DOHH2 (cell line): ENCODE results near the gene RGS9.

Experiments
- EZH2phosphoT487 ChIP-seq: fragments of 200-600 bp; sonication (generic); IDR thresholded peaks from 2 replicates; pipeline ENCODE4 v1.6.1; 2017; ENCODE audit warnings: borderline replicate concordance, mild to moderate bottlenecking, antibody characterized with exemption, low read length, moderate library complexity, mixed read lengths
- TF ChIP-seq, protein P1 (sequence below): fragments of 200-600 bp; sonication (generic); IDR thresholded peaks from one replicate; pipeline ENCODE4 v1.5.1; 2014; ENCODE audit warnings: antibody characterized with exemption, mild to moderate bottlenecking, low read depth, low read length; ENCODE audit not compliant: poor library complexity, severe bottlenecking

DNA sequence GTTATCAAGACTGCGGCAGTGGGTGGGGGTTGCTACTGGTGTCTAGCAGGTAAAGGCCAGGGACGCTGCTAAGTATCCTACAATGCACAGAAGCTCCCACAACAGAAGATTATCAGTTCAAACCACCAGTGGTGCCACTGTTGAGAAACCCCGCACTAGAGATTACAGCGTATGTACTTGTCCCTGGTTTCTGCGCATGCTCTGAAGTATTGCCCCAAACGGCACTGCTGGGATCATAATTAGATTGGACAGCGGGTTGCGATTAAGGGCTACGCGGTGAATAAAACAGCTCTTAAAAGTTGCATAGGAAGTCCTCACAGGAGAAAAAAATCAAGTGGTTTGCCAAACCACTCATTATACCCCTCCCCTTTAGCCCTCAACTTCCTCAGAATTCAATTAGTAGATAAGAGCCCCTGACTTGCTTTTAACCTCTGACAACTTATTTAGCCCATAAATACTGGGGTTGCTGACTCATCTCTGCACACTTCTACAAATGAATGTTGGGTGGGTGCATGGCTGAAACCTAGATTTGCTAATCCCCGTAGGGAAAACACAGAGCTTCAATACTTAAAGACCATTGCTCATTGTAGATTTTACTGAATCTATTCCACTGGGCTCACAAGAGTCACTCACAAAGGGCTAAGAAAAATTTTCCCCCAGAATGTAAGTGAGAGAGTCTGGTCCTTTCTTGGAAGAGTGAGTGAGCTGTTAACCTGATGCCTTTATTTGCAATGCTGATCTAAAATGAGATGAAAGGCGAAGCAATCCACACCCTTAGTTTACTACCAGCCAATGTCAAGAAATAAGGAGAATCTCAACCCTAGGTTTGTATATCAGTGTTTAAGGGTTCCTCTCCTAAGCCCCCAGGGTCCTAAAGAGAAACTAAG is 91.8 kb downstream of the RGS9 start:
- TF ChIP-seq, protein P1, sequence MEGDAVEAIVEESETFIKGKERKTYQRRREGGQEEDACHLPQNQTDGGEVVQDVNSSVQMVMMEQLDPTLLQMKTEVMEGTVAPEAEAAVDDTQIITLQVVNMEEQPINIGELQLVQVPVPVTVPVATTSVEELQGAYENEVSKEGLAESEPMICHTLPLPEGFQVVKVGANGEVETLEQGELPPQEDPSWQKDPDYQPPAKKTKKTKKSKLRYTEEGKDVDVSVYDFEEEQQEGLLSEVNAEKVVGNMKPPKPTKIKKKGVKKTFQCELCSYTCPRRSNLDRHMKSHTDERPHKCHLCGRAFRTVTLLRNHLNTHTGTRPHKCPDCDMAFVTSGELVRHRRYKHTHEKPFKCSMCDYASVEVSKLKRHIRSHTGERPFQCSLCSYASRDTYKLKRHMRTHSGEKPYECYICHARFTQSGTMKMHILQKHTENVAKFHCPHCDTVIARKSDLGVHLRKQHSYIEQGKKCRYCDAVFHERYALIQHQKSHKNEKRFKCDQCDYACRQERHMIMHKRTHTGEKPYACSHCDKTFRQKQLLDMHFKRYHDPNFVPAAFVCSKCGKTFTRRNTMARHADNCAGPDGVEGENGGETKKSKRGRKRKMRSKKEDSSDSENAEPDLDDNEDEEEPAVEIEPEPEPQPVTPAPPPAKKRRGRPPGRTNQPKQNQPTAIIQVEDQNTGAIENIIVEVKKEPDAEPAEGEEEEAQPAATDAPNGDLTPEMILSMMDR = no peak
- no peak for TF ChIP-seq EZH2phosphoT487
